K562 (cell line): Measurements from ENCODE around the gene SMG9. TPM values are rescaled to one million over a fixed set of nuclear protein-coding genes. Genes with fewer than 3 reads are reported as not detected.
A peak's percentile ranks its signal among the peaks of the same experiment; 100 is the strongest.

Source experiments
- BACH1 ChIP-seq: fragments of 200-800 bp; sonication (Bioruptor generic); IDR thresholded peaks from 2 replicates; pipeline ENCODE4 v1.6.1; 2016; ENCODE audit warnings: missing genetic modification characterization, missing compliant biosample characterization
- FOXP1 ChIP-seq: sonication (generic); formaldehyde crosslinking; IDR thresholded peaks from 2 replicates; pipeline ENCODE4 v1.8.0; 2022; ENCODE audit warnings: mild to moderate bottlenecking, missing genetic modification reagents
- HDGF ChIP-seq: fragments of 450-650 bp; IDR thresholded peaks from 2 replicates; pipeline ENCODE4 v1.6.1; 2016
- MAFK ChIP-seq: IDR thresholded peaks from 2 replicates; pipeline ENCODE4 v1.6.1; 2011; ENCODE audit warnings: low read length, improper control_type of control experiment
- PTRF ChIP-seq: fragments of 450-650 bp; IDR thresholded peaks from 2 replicates; pipeline ENCODE4 v1.6.1; 2016; ENCODE audit warnings: mild to moderate bottlenecking, missing genetic modification characterization, missing compliant biosample characterization
- RBM17 ChIP-seq: fragments of 200-400 bp; formaldehyde crosslinking; IDR thresholded peaks from 2 replicates; pipeline ENCODE4 v1.6.1; 2017; ENCODE audit warnings: low read depth, mild to moderate bottlenecking, low read length, borderline replicate concordance
- RFX1 ChIP-seq: fragments of 450-650 bp; IDR thresholded peaks from 2 replicates; pipeline ENCODE4 v1.6.1; 2016; ENCODE audit warnings: mild to moderate bottlenecking, moderate library complexity
- SP1 ChIP-seq: sonication (generic); formaldehyde crosslinking; IDR thresholded peaks from 2 replicates; pipeline ENCODE4 v1.8.1; 2022; ENCODE audit warnings: mild to moderate bottlenecking, missing genetic modification reagents
- TBP ChIP-seq: optimal IDR thresholded peaks from 2 replicates; pipeline ENCODE3; 2011; ENCODE audit warnings: low read depth, low read length, improper control_type of control experiment
- polyA plus RNA-seq, 8 experiments: library from polyadenylated mRNA; depleted of rRNA in 4 of 8; stranded (reverse) in 5 of 8; unstranded in 3 of 8; fragments of >200 nt; fragmentation: Nextera tagmentation in 2 of 8; fragmentation: Illumina TruSeq in 1 of 8; extraction: Ambion mirVana in 2 of 8; extraction: Trizol in 1 of 8; gene quantifications; 2 replicates each; pipeline versions ENCODE4 v1.2.1 to v1.2.3, GENCODE V29; 2011 to 2014; ENCODE audit warnings: inconsistent platforms in 1 of 8, missing spikeins in 1 of 8
- total RNA-seq, 7 experiments: library from RNA; depleted of rRNA in 6 of 7; stranded (reverse); fragments of >200 nt in 6 of 7; fragmentation: Illumina TruSeq in 2 of 7; extraction: Trizol in 2 of 7; gene quantifications; 2 replicates each; pipeline versions ENCODE4 v1.2.1 to v1.2.3, GENCODE V29; 2011 to 2021; ENCODE audit warnings: low replicate concordance in 1 of 7
- TF ChIP-seq, protein P1 (sequence below), 2 experiments: IDR thresholded peaks; 2 replicates each; pipeline ENCODE4 v1.6.1; 2012; ENCODE audit warnings: improper control_type of control experiment in 2 of 2, low read depth in 2 of 2, low read length in 2 of 2, borderline replicate concordance in 1 of 2
- TF ChIP-seq, protein P2 (sequence below): sonication (generic); formaldehyde crosslinking; IDR thresholded peaks from 2 replicates; pipeline ENCODE4 v1.9.0; 2022; ENCODE audit warnings: mild to moderate bottlenecking, missing genetic modification reagents
- TF ChIP-seq, protein P3 (sequence below): fragments of 450-650 bp; IDR thresholded peaks from 2 replicates; pipeline ENCODE4 v1.6.1; 2016; ENCODE audit warnings: borderline replicate concordance
- TF ChIP-seq, protein P4 (sequence below), 2 experiments: fragments of 450-650 bp; IDR thresholded peaks; 2 replicates each; pipeline ENCODE4 v1.6.1; 2016
- TF ChIP-seq, protein P5 (sequence below): fragments of 250-450 bp; sonication (Bioruptor Pico); IDR thresholded peaks from 2 replicates; pipeline ENCODE4 v1.5.0; 2020; ENCODE audit warnings: mild to moderate bottlenecking, borderline replicate concordance
- TF ChIP-seq, protein P6 (sequence below): sonication (generic); formaldehyde crosslinking; IDR thresholded peaks from 2 replicates; pipeline ENCODE4 v1.8.1; 2023; ENCODE audit warnings: mild to moderate bottlenecking, missing genetic modification reagents

The SMG9 gene
- total and polyA plus RNA-seq, 9 of the 15 experiments (the other 6 are each of a cell fraction or from before 2014, with no cell fraction given): 1.7 to 79.7 (median 40.2) TPM

DNA sequence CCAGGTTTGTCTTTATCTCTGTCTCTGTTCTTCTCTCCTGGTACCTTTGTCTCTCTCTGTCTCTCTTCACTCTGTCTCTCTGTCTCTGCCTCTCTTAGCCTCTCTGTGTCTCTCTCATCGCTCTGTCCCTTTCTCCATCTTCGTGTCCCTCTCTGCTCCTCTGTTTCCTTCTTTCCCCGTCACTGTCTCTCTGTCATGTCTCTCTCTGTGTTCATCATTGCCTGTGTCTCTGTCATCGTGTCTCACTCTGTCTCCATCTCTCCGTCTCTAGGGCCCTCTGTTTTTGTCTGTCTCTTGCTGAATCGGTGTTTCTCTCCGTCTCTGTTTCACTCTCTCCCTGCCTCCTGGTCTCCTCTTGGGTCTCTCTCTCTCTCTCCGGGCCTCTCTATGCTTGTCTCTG lies 28.9 kb upstream of the SMG9 start (continued):
- TF ChIP-seq, protein P1, sequence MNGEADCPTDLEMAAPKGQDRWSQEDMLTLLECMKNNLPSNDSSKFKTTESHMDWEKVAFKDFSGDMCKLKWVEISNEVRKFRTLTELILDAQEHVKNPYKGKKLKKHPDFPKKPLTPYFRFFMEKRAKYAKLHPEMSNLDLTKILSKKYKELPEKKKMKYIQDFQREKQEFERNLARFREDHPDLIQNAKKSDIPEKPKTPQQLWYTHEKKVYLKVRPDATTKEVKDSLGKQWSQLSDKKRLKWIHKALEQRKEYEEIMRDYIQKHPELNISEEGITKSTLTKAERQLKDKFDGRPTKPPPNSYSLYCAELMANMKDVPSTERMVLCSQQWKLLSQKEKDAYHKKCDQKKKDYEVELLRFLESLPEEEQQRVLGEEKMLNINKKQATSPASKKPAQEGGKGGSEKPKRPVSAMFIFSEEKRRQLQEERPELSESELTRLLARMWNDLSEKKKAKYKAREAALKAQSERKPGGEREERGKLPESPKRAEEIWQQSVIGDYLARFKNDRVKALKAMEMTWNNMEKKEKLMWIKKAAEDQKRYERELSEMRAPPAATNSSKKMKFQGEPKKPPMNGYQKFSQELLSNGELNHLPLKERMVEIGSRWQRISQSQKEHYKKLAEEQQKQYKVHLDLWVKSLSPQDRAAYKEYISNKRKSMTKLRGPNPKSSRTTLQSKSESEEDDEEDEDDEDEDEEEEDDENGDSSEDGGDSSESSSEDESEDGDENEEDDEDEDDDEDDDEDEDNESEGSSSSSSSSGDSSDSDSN (IDR thresholded peaks at IDR 0.05; ENCODE audit: borderline replicate concordance in 1 of 2, low read depth in 2 of 2, low read length in 2 of 2): no peak
- TF ChIP-seq, protein P2, sequence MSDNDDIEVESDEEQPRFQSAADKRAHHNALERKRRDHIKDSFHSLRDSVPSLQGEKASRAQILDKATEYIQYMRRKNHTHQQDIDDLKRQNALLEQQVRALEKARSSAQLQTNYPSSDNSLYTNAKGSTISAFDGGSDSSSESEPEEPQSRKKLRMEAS (CRISPR knock-in tag): no peak
- TF ChIP-seq PTRF (tag): no peak
- TF ChIP-seq, protein P3, sequence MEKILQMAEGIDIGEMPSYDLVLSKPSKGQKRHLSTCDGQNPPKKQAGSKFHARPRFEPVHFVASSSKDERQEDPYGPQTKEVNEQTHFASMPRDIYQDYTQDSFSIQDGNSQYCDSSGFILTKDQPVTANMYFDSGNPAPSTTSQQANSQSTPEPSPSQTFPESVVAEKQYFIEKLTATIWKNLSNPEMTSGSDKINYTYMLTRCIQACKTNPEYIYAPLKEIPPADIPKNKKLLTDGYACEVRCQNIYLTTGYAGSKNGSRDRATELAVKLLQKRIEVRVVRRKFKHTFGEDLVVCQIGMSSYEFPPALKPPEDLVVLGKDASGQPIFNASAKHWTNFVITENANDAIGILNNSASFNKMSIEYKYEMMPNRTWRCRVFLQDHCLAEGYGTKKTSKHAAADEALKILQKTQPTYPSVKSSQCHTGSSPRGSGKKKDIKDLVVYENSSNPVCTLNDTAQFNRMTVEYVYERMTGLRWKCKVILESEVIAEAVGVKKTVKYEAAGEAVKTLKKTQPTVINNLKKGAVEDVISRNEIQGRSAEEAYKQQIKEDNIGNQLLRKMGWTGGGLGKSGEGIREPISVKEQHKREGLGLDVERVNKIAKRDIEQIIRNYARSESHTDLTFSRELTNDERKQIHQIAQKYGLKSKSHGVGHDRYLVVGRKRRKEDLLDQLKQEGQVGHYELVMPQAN: peak; percentile 51; the same call in 1 of the 2 replicates
- TF ChIP-seq FOXP1 (CRISPR knock-in tag): no peak
- TF ChIP-seq, protein P4, sequence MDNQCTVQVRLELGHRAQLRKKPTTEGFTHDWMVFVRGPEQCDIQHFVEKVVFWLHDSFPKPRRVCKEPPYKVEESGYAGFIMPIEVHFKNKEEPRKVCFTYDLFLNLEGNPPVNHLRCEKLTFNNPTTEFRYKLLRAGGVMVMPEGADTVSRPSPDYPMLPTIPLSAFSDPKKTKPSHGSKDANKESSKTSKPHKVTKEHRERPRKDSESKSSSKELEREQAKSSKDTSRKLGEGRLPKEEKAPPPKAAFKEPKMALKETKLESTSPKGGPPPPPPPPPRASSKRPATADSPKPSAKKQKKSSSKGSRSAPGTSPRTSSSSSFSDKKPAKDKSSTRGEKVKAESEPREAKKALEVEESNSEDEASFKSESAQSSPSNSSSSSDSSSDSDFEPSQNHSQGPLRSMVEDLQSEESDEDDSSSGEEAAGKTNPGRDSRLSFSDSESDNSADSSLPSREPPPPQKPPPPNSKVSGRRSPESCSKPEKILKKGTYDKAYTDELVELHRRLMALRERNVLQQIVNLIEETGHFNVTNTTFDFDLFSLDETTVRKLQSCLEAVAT (IDR thresholded peaks at IDR 0.05): peak; percentile 68 to 86; a peak in 2 of 4 replicates
- TF ChIP-seq RFX1: no peak
- TF ChIP-seq, protein P5, sequence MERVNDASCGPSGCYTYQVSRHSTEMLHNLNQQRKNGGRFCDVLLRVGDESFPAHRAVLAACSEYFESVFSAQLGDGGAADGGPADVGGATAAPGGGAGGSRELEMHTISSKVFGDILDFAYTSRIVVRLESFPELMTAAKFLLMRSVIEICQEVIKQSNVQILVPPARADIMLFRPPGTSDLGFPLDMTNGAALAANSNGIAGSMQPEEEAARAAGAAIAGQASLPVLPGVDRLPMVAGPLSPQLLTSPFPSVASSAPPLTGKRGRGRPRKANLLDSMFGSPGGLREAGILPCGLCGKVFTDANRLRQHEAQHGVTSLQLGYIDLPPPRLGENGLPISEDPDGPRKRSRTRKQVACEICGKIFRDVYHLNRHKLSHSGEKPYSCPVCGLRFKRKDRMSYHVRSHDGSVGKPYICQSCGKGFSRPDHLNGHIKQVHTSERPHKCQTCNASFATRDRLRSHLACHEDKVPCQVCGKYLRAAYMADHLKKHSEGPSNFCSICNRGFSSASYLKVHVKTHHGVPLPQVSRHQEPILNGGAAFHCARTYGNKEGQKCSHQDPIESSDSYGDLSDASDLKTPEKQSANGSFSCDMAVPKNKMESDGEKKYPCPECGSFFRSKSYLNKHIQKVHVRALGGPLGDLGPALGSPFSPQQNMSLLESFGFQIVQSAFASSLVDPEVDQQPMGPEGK (CRISPR knock-in tag): no peak
- no peak for TF ChIP-seq MAFK
- no peak for TF ChIP-seq BACH1 (tag)
- no peak for TF ChIP-seq SP1 (CRISPR knock-in tag)
- peak; percentile 73; the same call in 1 of the 2 replicates for TF ChIP-seq HDGF
- TF ChIP-seq RBM17: no peak
- TF ChIP-seq TBP: no peak
- TF ChIP-seq, protein P6, sequence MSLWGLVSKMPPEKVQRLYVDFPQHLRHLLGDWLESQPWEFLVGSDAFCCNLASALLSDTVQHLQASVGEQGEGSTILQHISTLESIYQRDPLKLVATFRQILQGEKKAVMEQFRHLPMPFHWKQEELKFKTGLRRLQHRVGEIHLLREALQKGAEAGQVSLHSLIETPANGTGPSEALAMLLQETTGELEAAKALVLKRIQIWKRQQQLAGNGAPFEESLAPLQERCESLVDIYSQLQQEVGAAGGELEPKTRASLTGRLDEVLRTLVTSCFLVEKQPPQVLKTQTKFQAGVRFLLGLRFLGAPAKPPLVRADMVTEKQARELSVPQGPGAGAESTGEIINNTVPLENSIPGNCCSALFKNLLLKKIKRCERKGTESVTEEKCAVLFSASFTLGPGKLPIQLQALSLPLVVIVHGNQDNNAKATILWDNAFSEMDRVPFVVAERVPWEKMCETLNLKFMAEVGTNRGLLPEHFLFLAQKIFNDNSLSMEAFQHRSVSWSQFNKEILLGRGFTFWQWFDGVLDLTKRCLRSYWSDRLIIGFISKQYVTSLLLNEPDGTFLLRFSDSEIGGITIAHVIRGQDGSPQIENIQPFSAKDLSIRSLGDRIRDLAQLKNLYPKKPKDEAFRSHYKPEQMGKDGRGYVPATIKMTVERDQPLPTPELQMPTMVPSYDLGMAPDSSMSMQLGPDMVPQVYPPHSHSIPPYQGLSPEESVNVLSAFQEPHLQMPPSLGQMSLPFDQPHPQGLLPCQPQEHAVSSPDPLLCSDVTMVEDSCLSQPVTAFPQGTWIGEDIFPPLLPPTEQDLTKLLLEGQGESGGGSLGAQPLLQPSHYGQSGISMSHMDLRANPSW (CRISPR knock-in tag): no peak
